Measurements from ENCODE around the gene TMEM229B. TPM values are rescaled to one million over a fixed set of nuclear protein-coding genes. Genes with fewer than 3 reads are reported as not detected.

Gene TMEM229B
- total RNA-seq, 1 experiment from 2014 or later: 0.71 TPM

GRCh38 chr14:67428501-67429031 lies 60.0 kb downstream of the TMEM229B start:
- H3K4me3 ChIP-seq (replicated peaks in 1 of 2; ENCODE audit: low read depth in 1 of 2, low read length in 2 of 2): 0 out of 4 replicates have a peak overlapping the region, but pooled peaks of 1 of the 2 experiments have one; percentile 16
- RAD21 ChIA-PET (ENCODE audit: low non-redundant PET in 1 of 2, low total read pairs in 2 of 2, uncharacterized antibody in 2 of 2, unreplicated experiment in 2 of 2): interaction anchor here (2.4 to 3.0 kb wide), 3 partner anchors 143 to 276 kb away, joined by 14 to 29 read pairs (median 18); no protein-coding TSS in a partner anchor
- H3K36me3 ChIP-seq (ENCODE audit: control insufficient read depth in 1 of 2, insufficient read depth in 2 of 2, low read length in 2 of 2): no peaks in the 10 kb centered on the region
- TF ChIP-seq SRF (IDR thresholded peaks at IDR 0.05; ENCODE audit: low read depth): no peak
- TF ChIP-seq TCF7L2 (IDR thresholded peaks at IDR 0.05; ENCODE audit: borderline replicate concordance, extremely low read depth, insufficient read depth, insufficient read length): no peak
- TF ChIP-seq ZBTB33 (IDR thresholded peaks at IDR 0.05; ENCODE audit: extremely low read depth, insufficient replicate concordance, low read length): no peak
- peak in 1 of 3 experiments; percentile 15; a peak in 2 of 6 replicates for TF ChIP-seq CTCF (IDR thresholded peaks at IDR 0.05 in 2 of 3, conservative IDR thresholded peaks at IDR 0.05 in 1 of 3; ENCODE audit: borderline replicate concordance in 1 of 3, insufficient read depth in 1 of 3, low read depth in 2 of 3, low read length in 2 of 3)
- TF ChIP-seq FOSL1 (IDR thresholded peaks at IDR 0.05; ENCODE audit: low read depth): 0 out of 2 replicates have a peak, but pooled peaks have one; percentile 26
- H3K9me2 ChIP-seq (ENCODE audit: insufficient read depth): no peaks in the 10 kb centered on the region
- H3K27me3 ChIP-seq (ENCODE audit: insufficient read depth, low read length): no peaks in the 10 kb centered on the region
- intact Hi-C loops (cut with micrococcal nuclease): loop anchor here (5.0 kb wide), 1 partner anchor 104 kb away; the partner anchor contains the start of gene PLEKHH1
- H3K79me2 ChIP-seq (ENCODE audit: insufficient read depth, low read length): no peaks in the 10 kb centered on the region
- peak overlapping the region; percentile 80 for H2AFZ ChIP-seq (ENCODE audit: low read depth, low read length, poor library complexity, severe bottlenecking)
- CTCF ChIA-PET: interaction anchor here (0.7 to 4.4 kb wide), 11 partner anchors 13 to 275 kb away, joined by 3 to 78 read pairs (median 11); partner anchors contain the start of genes ARG2, ATP6V1D, PIGH and RDH12
- H4K20me1 ChIP-seq (ENCODE audit: insufficient read depth): no peaks in the 10 kb centered on the region
- ATAC-seq (peak; percentile 65), DNase-seq (ENCODE audit: low read depth, low spot score) (no peak)
- H3K9ac ChIP-seq (ENCODE audit: low read length): peak overlapping the region; percentile 26; the same call in 1 of the 2 replicates
- POLR2A ChIA-PET: interaction anchor here (0.7 to 2.0 kb wide), 2 partner anchors 143 to 226 kb away, joined by 3 to 9 read pairs; no protein-coding TSS in a partner anchor
- peaks cover 5 to 25% of the 10 kb centered on the region in 2 experiments; a peak in 3 of 4 replicates for H3K4me1 ChIP-seq (ENCODE audit: control insufficient read depth in 1 of 2, insufficient read depth in 2 of 2, low read length in 2 of 2)
- peak overlapping the region; percentile 67 for H3K4me2 ChIP-seq (ENCODE audit: low read length)
- BruUV-seq (replicated peaks): no TSS peak
- H3K9me3 ChIP-seq (ENCODE audit: control insufficient read depth in 1 of 2, insufficient read depth in 1 of 2, low read depth in 1 of 2, low read length in 2 of 2): no peaks in the 10 kb centered on the region
- H3K27ac ChIP-seq (ENCODE audit: low read depth, low read length): no peak overlapping the region

Data from HCT116 (cell line).